Measurements from ENCODE around the gene XPR1. TPM values are rescaled to one million over a fixed set of nuclear protein-coding genes. Genes with fewer than 3 reads are reported as not detected.

Gene XPR1
- 10 to 100 TPM; 17.2 to 28.3 (median 26.6) TPM for total RNA-seq

GRCh38 chr1:180631766-180632325 lies at the start of gene XPR1:
TSS of gene XPR1 (plus strand) at chr1:180632022. CDS start at chr1:180632202, 180 bp downstream.
- peak within 1 kb of the TSS; percentile 83 to 92 for H3K4me3 ChIP-seq
- peak; percentile 84 to 86 for TF ChIP-seq POLR2A (IDR thresholded peaks at IDR 0.05)
- TF ChIP-seq POLR2AphosphoS5 (IDR thresholded peaks at IDR 0.05): peak; percentile 81
- TF ChIP-seq CTCF (IDR thresholded peaks at IDR 0.05): peak; percentile 21 to 66 (median 46)
- no peak for TF ChIP-seq EP300 (IDR thresholded peaks at IDR 0.05)
- peak within 1 kb of the TSS; percentile 74 to 99 (median 93) for H3K27ac ChIP-seq
- ATAC-seq: peak; percentile 99
- no peaks in the 10 kb centered on the region for H3K36me3 ChIP-seq
- H3K27me3 ChIP-seq: no peaks in the 10 kb centered on the region
- H3K9me3 ChIP-seq: no peaks in the 10 kb centered on the region
- peaks cover 0 to 55% (median 4%) of the 10 kb centered on the region in 3 donors for H3K4me1 ChIP-seq
- 0% methylated on average over 3 of the region's 41 CpGs; no CpG with 5 or more reads in 1 of the 2 donors for WGBS, 2 donors (ENCODE audit: low coverage in 1 of 2)

GRCh38 chr1:180584869-180585268 lies 47.0 kb upstream of the XPR1 start:
- no peak overlapping the region for H3K4me3 ChIP-seq
- 89 to 93% methylated on average over 6 of the region's 8 CpGs for WGBS, 2 donors (ENCODE audit: low coverage in 1 of 2)
- no peaks in the 10 kb centered on the region for H3K36me3 ChIP-seq
- TF ChIP-seq POLR2A (IDR thresholded peaks at IDR 0.05): no peak
- no peak for TF ChIP-seq CTCF (IDR thresholded peaks at IDR 0.05)
- TF ChIP-seq EP300 (IDR thresholded peaks at IDR 0.05): no peak
- no peak for TF ChIP-seq POLR2AphosphoS5 (IDR thresholded peaks at IDR 0.05)
- H3K27ac ChIP-seq: no peak overlapping the region
- peaks cover 0 to 12% (median 3%) of the 10 kb centered on the region in 3 donors for H3K4me1 ChIP-seq
- H3K27me3 ChIP-seq: no peaks in the 10 kb centered on the region
- ATAC-seq: no peak
- no peaks in the 10 kb centered on the region for H3K9me3 ChIP-seq

GRCh38 chr1:180585994-180586359 lies 45.8 kb upstream of the XPR1 start:
- Histone ChIP-seq H3K36me3 (no peaks in the 10 kb centered on the region), H3K9me3 (no peaks in the 10 kb centered on the region), H3K4me1 (peaks cover 0 to 12% (median 3%) of the 10 kb centered on the region in 3 donors), H3K4me3 (no peak overlapping the region), H3K27ac (peak overlapping the region in 1 of 4 donors; percentile 25), H3K27me3 (no peaks in the 10 kb centered on the region)
- no peak for ATAC-seq
- WGBS, 2 donors (ENCODE audit: low coverage in 1 of 2): 100% methylated on average over 1 of the region's 4 CpGs; no CpG with 5 or more reads in 1 of the 2 donors
- TF ChIP-seq POLR2A (IDR thresholded peaks at IDR 0.05) (no peak), POLR2AphosphoS5 (IDR thresholded peaks at IDR 0.05) (no peak)

GRCh38 chr1:180586671-180587155 lies 45.1 kb upstream of the XPR1 start:
- H3K27ac ChIP-seq: no peak overlapping the region
- 0 to 29% methylated on average over 1 of the region's 1 CpG for WGBS, 2 donors (ENCODE audit: low coverage in 1 of 2)
- no peak for ATAC-seq

GRCh38 chr1:180588121-180588520 lies 43.7 kb upstream of the XPR1 start:
- 65 to 85% methylated on average over 2 of the region's 2 CpGs for WGBS, 2 donors (ENCODE audit: low coverage in 1 of 2)
- no peaks in the 10 kb centered on the region for H3K9me3 ChIP-seq
- H3K4me3 ChIP-seq: no peak overlapping the region
- peaks cover 0 to 12% (median 3%) of the 10 kb centered on the region in 3 donors for H3K4me1 ChIP-seq
- no peaks in the 10 kb centered on the region for H3K36me3 ChIP-seq
- TF ChIP-seq CTCF (IDR thresholded peaks at IDR 0.05): no peak
- H3K27ac ChIP-seq: no peak overlapping the region
- no peaks in the 10 kb centered on the region for H3K27me3 ChIP-seq
- no peak for ATAC-seq

More at GRCh38 chr1:180586671-180587155, 45.1 kb upstream of the XPR1 start:
- Histone ChIP-seq H3K27me3 (no peaks in the 10 kb centered on the region), H3K36me3 (no peaks in the 10 kb centered on the region), H3K4me1 (peaks cover 0 to 12% (median 3%) of the 10 kb centered on the region in 3 donors), H3K4me3 (no peak overlapping the region), H3K9me3 (no peaks in the 10 kb centered on the region)
- no peak for TF ChIP-seq CTCF (IDR thresholded peaks at IDR 0.05)
- no peak for TF ChIP-seq EP300 (IDR thresholded peaks at IDR 0.05)
- TF ChIP-seq POLR2A (IDR thresholded peaks at IDR 0.05): no peak
- no peak for TF ChIP-seq POLR2AphosphoS5 (IDR thresholded peaks at IDR 0.05)

Measured in gastroesophageal sphincter (tissue), 4 donors.